D721Med (cell line): ENCODE results near the gene GSTA3.
"Not testable (repeated sequence)": the region's sequence is repeated elsewhere in the genome, so short reads cannot be mapped to it uniquely, and the experiment has no call there.

Source experiments
- DNase-seq: peaks from one replicate; pipeline ENCODE4 v3.0.0; 2011; ENCODE audit warnings: low spot score; ENCODE audit not compliant: insufficient read length
- FAIRE-seq: peaks from 2 replicates; lab custom pipeline; 2011; peaks lifted over from hg19 to GRCh38; lab: Jason Lieb, UNC
- CTCF ChIP-seq: IDR thresholded peaks from 2 replicates; pipeline ENCODE4 v1.5.1; 2012; ENCODE audit warnings: mild to moderate bottlenecking, control low read depth; ENCODE audit not compliant: insufficient read depth; ENCODE audit errors: missing control alignments

The GSTA3 gene

GRCh38 chr6:52876056-52876787 is 33.3 kb downstream of the GSTA3 start:
- no peak for DNase-seq
- FAIRE-seq: no peak
- TF ChIP-seq CTCF: no peak

DNA sequence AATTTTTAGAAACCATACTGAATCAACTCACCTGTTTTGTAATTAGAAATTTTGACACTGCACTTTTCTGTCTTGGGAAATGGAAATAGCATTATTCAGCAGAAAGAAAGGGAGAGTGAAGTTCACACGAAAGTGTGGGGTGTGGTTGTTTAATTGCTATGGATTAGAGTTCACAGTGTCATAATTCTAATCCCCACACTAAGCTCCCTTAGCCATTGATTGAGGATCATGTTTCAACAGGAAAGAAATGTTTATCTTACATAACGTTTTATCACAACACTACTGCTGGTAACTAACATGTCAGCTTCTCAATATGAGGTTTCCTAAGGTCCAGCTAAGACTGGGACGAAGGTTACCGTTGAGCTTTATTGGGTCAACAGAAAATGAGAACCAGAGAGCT is 37.5 kb downstream of the GSTA3 start:
- no peak for TF ChIP-seq CTCF
- peak; percentile 90 for FAIRE-seq
- no peak for DNase-seq

- FAIRE-seq (no peak), DNase-seq (no peak)
- no peak for TF ChIP-seq CTCF
Observed at GRCh38 chr6:52871621-52872020, 37.9 kb downstream of the GSTA3 start.

DNA sequence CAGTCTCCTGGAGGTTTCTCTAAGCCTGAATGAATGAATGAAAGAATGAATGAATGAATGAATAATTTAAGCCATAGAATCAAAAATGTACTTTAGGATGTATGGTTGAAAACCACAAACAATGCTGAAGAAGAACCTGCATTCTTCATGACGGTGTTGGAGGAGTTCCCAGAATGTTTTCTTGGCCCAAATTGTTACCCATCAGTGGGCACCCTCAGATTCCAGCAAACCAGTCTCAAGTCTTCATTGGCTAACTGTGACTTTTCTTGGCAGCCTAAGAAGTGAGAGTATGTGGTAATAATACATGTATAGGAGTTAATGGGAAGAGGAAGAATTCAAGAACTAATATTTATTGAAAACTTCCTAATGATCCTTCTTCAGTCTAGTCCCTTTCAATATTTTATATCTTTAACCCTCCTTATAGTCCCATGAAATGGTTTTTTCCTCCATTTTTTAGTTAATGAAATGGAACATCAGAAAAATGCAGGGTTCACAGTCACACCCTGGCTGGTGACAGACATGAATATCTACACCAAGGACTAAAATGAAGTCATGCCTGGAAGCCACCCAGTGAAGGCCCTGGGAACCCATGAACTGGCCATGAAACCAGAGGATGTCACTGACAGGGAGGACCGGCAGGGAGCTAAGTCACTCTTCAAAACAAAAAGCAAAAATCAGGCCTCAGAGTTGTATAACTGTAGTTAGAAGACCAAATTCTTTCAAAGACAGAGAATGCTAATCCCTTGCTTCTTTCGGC is 39.0 kb downstream of the GSTA3 start:
- not testable (repeated sequence) for FAIRE-seq, DNase-seq

GRCh38 chr6:52868899-52869298 is 40.6 kb downstream of the GSTA3 start:
- DNase-seq, FAIRE-seq: not testable (repeated sequence)

DNA sequence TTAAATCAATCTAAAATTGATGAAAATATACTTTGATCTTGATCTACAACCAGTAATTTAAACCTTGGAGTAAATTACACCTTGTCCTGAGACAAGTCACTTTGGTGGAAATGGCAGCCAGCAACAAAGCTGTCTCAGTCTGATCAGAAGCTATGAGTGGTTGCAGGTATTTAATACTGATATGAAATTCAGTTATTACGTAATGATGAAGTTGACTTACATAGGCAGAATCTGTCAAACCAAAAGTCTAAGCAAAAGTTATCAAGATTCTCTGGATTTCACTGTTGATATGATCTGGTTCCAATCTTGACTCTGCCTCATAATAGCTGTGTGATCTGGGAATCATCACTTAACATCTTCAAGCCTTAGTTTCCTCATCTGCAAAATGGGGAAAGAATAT is 41.3 kb downstream of the GSTA3 start:
- DNase-seq: no peak
- no peak for FAIRE-seq
- TF ChIP-seq CTCF: no peak

DNA sequence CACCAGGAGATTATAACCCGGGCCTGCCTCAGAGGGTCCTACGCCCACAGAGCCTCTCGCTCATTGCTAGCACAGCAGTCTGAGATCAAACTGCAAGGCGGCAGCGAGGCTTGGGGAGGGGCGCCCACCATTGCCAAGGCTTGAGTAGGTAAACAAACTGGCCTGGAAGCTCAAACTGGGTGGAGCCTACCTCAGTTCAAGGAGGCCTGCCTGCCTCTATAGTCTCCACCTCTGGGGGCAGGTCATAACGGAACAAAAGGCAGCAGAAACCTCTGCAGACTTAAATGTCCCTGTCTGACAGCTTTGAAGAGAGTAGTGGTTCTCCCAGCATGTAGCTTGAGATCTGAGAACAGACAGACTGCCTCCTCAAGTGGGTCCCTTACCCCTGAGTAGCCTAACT is 48.3 kb downstream of the GSTA3 start:
- not testable (repeated sequence) for DNase-seq, FAIRE-seq

DNA sequence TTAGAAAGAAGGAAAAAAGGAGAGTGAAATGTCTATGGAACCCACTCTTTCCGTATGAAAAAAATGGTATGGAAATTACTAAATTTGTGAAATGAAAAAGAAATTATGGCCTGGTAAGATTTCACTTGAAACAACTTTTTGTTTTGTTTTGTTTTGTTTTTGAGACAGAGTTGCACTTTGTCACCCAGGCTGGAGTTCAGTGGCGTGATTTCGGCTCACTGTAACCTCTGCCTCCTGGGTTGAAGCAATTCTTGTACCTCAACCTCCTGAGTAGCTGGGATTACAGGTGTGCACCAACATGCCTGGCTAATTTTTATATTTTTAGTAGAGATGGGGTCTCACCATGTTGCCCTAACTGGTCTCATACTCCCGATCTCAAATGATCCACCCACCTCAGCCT is 51.1 kb downstream of the GSTA3 start:
- no peak for TF ChIP-seq CTCF
- DNase-seq (no peak), FAIRE-seq (no peak)

- FAIRE-seq, DNase-seq: not testable (repeated sequence)
Observed at GRCh38 chr6:52856137-52856536, 53.4 kb downstream of the GSTA3 start.
